ENCODE measurements around the gene BLOC1S6. TPM values are rescaled to one million over a fixed set of nuclear protein-coding genes. Genes with fewer than 3 reads are reported as not detected.

The BLOC1S6 gene
- total RNA-seq, 1 experiment from 2014 or later = 28.7 TPM

DNA sequence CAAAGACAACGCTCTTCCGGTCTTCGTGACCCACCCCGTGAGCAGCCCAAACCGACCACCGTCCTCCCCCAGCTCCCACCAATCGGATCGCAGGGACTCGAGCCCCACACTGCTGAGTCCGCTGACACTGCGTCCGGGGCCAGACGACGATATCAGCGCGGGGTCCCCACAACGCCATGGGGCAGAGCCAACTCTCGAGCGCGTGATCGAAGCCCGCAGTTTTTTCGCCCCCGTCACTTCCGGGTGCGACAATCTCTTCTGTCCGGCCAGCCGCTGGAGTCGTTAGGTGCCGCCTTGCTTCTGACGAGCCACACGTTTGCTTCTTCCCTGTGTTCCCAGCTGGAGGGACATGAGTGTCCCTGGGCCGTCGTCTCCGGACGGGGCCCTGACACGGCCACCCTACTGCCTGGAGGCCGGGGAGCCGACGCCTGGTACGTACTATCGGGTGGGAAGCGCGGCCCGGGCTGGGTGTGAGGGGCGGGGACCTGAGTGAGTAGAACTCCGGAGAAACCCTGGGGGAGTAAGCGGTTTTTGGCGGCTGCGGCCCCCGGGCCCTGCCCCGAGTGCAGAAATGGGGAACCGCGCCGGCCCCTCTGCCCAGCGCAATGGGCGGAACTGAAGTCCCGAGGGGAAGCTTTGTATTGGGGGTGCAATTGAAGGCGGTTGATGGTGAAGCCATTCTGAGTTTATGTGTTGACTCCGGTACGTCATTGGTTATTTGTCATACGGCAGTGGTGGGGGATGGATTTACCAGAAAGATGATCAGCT, at the start of gene BLOC1S6 (continued):
- TF ChIP-seq, protein P1, sequence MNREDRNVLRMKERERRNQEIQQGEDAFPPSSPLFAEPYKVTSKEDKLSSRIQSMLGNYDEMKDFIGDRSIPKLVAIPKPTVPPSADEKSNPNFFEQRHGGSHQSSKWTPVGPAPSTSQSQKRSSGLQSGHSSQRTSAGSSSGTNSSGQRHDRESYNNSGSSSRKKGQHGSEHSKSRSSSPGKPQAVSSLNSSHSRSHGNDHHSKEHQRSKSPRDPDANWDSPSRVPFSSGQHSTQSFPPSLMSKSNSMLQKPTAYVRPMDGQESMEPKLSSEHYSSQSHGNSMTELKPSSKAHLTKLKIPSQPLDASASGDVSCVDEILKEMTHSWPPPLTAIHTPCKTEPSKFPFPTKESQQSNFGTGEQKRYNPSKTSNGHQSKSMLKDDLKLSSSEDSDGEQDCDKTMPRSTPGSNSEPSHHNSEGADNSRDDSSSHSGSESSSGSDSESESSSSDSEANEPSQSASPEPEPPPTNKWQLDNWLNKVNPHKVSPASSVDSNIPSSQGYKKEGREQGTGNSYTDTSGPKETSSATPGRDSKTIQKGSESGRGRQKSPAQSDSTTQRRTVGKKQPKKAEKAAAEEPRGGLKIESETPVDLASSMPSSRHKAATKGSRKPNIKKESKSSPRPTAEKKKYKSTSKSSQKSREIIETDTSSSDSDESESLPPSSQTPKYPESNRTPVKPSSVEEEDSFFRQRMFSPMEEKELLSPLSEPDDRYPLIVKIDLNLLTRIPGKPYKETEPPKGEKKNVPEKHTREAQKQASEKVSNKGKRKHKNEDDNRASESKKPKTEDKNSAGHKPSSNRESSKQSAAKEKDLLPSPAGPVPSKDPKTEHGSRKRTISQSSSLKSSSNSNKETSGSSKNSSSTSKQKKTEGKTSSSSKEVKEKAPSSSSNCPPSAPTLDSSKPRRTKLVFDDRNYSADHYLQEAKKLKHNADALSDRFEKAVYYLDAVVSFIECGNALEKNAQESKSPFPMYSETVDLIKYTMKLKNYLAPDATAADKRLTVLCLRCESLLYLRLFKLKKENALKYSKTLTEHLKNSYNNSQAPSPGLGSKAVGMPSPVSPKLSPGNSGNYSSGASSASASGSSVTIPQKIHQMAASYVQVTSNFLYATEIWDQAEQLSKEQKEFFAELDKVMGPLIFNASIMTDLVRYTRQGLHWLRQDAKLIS (CRISPR knock-in tag; IDR thresholded peaks at IDR 0.05; ENCODE audit: borderline replicate concordance) = no peak
- TF ChIP-seq TCF7 (CRISPR knock-in tag; IDR thresholded peaks at IDR 0.05; ENCODE audit: low read depth) (no peak), ZNF263 (CRISPR knock-in tag; IDR thresholded peaks at IDR 0.05; ENCODE audit: low read depth) (no peak), STAT6 (CRISPR knock-in tag; conservative IDR thresholded peaks at IDR 0.05; ENCODE audit: low read depth) (no peak), HMGA2 (CRISPR knock-in tag; IDR thresholded peaks at IDR 0.05) (no peak), MAX (CRISPR knock-in tag; IDR thresholded peaks at IDR 0.05) (peak; percentile 96), ZNF396 (CRISPR knock-in tag; IDR thresholded peaks at IDR 0.05; ENCODE audit: borderline replicate concordance) (no peak), GABPB1 (CRISPR knock-in tag; IDR thresholded peaks at IDR 0.05) (peak; percentile 86), ZNF232 (CRISPR knock-in tag; IDR thresholded peaks at IDR 0.05) (0 out of 2 replicates have a peak, but pooled peaks have one; percentile 54), RELA (CRISPR knock-in tag; IDR thresholded peaks at IDR 0.05; ENCODE audit: borderline replicate concordance) (no peak), ATF1 (CRISPR knock-in tag; IDR thresholded peaks at IDR 0.05) (peak; percentile 69; the same call in 1 of the 2 replicates), ARID4B (CRISPR knock-in tag; IDR thresholded peaks at IDR 0.05; ENCODE audit: borderline replicate concordance) (peak; percentile 89; the same call in 1 of the 2 replicates)
- TF ChIP-seq, protein P2, sequence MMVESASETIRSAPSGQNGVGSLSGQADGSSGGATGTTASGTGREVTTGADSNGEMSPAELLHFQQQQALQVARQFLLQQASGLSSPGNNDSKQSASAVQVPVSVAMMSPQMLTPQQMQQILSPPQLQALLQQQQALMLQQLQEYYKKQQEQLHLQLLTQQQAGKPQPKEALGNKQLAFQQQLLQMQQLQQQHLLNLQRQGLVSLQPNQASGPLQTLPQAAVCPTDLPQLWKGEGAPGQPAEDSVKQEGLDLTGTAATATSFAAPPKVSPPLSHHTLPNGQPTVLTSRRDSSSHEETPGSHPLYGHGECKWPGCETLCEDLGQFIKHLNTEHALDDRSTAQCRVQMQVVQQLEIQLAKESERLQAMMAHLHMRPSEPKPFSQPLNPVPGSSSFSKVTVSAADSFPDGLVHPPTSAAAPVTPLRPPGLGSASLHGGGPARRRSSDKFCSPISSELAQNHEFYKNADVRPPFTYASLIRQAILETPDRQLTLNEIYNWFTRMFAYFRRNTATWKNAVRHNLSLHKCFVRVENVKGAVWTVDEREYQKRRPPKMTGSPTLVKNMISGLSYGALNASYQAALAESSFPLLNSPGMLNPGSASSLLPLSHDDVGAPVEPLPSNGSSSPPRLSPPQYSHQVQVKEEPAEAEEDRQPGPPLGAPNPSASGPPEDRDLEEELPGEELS (CRISPR knock-in tag; IDR thresholded peaks at IDR 0.05) = 0 out of 2 replicates have a peak, but pooled peaks have one; percentile 5
- TF ChIP-seq, protein P3, sequence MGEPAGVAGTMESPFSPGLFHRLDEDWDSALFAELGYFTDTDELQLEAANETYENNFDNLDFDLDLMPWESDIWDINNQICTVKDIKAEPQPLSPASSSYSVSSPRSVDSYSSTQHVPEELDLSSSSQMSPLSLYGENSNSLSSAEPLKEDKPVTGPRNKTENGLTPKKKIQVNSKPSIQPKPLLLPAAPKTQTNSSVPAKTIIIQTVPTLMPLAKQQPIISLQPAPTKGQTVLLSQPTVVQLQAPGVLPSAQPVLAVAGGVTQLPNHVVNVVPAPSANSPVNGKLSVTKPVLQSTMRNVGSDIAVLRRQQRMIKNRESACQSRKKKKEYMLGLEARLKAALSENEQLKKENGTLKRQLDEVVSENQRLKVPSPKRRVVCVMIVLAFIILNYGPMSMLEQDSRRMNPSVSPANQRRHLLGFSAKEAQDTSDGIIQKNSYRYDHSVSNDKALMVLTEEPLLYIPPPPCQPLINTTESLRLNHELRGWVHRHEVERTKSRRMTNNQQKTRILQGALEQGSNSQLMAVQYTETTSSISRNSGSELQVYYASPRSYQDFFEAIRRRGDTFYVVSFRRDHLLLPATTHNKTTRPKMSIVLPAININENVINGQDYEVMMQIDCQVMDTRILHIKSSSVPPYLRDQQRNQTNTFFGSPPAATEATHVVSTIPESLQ (CRISPR knock-in tag; IDR thresholded peaks at IDR 0.05) = no peak
- TF ChIP-seq, protein P4, sequence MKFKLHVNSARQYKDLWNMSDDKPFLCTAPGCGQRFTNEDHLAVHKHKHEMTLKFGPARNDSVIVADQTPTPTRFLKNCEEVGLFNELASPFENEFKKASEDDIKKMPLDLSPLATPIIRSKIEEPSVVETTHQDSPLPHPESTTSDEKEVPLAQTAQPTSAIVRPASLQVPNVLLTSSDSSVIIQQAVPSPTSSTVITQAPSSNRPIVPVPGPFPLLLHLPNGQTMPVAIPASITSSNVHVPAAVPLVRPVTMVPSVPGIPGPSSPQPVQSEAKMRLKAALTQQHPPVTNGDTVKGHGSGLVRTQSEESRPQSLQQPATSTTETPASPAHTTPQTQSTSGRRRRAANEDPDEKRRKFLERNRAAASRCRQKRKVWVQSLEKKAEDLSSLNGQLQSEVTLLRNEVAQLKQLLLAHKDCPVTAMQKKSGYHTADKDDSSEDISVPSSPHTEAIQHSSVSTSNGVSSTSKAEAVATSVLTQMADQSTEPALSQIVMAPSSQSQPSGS (CRISPR knock-in tag; IDR thresholded peaks at IDR 0.05; ENCODE audit: borderline replicate concordance, low read depth) = no peak
- TF ChIP-seq, protein P5, sequence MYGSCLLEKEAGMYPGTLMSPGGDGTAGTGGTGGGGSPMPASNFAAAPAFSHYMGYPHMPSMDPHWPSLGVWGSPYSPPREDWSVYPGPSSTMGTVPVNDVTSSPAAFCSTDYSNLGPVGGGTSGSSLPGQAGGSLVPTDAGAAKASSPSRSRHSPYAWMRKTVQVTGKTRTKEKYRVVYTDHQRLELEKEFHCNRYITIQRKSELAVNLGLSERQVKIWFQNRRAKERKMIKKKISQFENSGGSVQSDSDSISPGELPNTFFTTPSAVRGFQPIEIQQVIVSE (CRISPR knock-in tag; IDR thresholded peaks at IDR 0.05; ENCODE audit: borderline replicate concordance) = no peak
- TF ChIP-seq, protein P6, sequence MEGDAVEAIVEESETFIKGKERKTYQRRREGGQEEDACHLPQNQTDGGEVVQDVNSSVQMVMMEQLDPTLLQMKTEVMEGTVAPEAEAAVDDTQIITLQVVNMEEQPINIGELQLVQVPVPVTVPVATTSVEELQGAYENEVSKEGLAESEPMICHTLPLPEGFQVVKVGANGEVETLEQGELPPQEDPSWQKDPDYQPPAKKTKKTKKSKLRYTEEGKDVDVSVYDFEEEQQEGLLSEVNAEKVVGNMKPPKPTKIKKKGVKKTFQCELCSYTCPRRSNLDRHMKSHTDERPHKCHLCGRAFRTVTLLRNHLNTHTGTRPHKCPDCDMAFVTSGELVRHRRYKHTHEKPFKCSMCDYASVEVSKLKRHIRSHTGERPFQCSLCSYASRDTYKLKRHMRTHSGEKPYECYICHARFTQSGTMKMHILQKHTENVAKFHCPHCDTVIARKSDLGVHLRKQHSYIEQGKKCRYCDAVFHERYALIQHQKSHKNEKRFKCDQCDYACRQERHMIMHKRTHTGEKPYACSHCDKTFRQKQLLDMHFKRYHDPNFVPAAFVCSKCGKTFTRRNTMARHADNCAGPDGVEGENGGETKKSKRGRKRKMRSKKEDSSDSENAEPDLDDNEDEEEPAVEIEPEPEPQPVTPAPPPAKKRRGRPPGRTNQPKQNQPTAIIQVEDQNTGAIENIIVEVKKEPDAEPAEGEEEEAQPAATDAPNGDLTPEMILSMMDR (IDR thresholded peaks at IDR 0.05) = no peak

All from WTC11 (cell line).